OCI-LY1 (cell line): ENCODE measurements around the gene TP53AIP1.

Source experiments
- H2AFZ ChIP-seq: fragments of 200-600 bp; sonication (generic), shearing (Covaris generic); 2 replicates; pipeline ENCODE4 v1.6.0; 2014; ENCODE audit warnings: antibody characterized with exemption, mild to moderate bottlenecking, low read length
- H3F3A ChIP-seq: fragments of 200-600 bp; sonication (generic), shearing (Covaris generic); 2 replicates; pipeline ENCODE4 v1.6.0; 2014; ENCODE audit warnings: mild to moderate bottlenecking, antibody characterized with exemption, low read length, moderate library complexity; ENCODE audit not compliant: insufficient read depth
- H3K27ac ChIP-seq: fragments of 200-600 bp; sonication (generic); 2 replicates; pipeline ENCODE4 v1.5.1; 2014; ENCODE audit warnings: low read length, mixed run types, mild to moderate bottlenecking, low read depth; ENCODE audit not compliant: poor library complexity, severe bottlenecking
- H3K27me3 ChIP-seq: fragments of 200-600 bp; sonication (generic); 2 replicates; pipeline ENCODE4 v1.6.0; 2014; ENCODE audit warnings: antibody characterized with exemption, mild to moderate bottlenecking, low read length, moderate library complexity; ENCODE audit not compliant: insufficient read depth
- H3K36me3 ChIP-seq: fragments of 200-600 bp; sonication (generic); 2 replicates; pipeline ENCODE4 v1.6.1; 2014; ENCODE audit warnings: mild to moderate bottlenecking, antibody characterized with exemption, low read length, moderate library complexity, mixed read lengths; ENCODE audit not compliant: insufficient read depth
- H3K4me1 ChIP-seq: fragments of 200-600 bp; sonication (generic); 2 replicates; pipeline ENCODE4 v1.5.1; 2014; ENCODE audit warnings: mild to moderate bottlenecking, low read length, moderate library complexity; ENCODE audit not compliant: insufficient read depth, severe bottlenecking
- H3K4me2 ChIP-seq: fragments of 200-600 bp; sonication (generic), shearing (Covaris generic); 2 replicates; pipeline ENCODE4 v1.6.1; 2014; ENCODE audit warnings: low read length
- H3K4me3 ChIP-seq: fragments of 200-600 bp; sonication (generic); 2 replicates; pipeline ENCODE4 v1.5.1; 2014; ENCODE audit warnings: low read length, low read depth, mild to moderate bottlenecking, mixed read lengths; ENCODE audit not compliant: poor library complexity, severe bottlenecking
- H3K79me2 ChIP-seq: fragments of 200-600 bp; shearing (Covaris generic); 2 replicates; pipeline ENCODE4 v1.6.1; 2016; ENCODE audit warnings: mixed run types, low read length, mixed read lengths; ENCODE audit not compliant: insufficient read depth
- H3K9ac ChIP-seq: fragments of 200-600 bp; sonication (generic), shearing (Covaris generic); 2 replicates; pipeline ENCODE4 v1.6.1; 2014; ENCODE audit warnings: mild to moderate bottlenecking, low read length, mixed read lengths
- H3K9me2 ChIP-seq: fragments of 200-600 bp; sonication (generic), shearing (Covaris generic); 2 replicates; pipeline ENCODE4 v1.6.1; 2014; ENCODE audit warnings: low read depth, mild to moderate bottlenecking, low read length, mixed read lengths
- H3K9me3 ChIP-seq: fragments of 200-600 bp; shearing (Covaris generic); 2 replicates; pipeline ENCODE4 v1.6.1; 2014; ENCODE audit warnings: low read length, mixed read lengths
- H4K20me1 ChIP-seq: fragments of 200-600 bp; sonication (generic), shearing (Covaris generic); 2 replicates; pipeline ENCODE4 v1.6.0; 2016; ENCODE audit warnings: mild to moderate bottlenecking, low read length; ENCODE audit not compliant: insufficient read depth
- EZH2 ChIP-seq: fragments of 200-600 bp; sonication (generic), shearing (Covaris generic); IDR thresholded peaks from 2 replicates; pipeline ENCODE4 v1.8.0; 2017; ENCODE audit warnings: borderline replicate concordance, mixed run types, mild to moderate bottlenecking, antibody characterized with exemption, low read length, moderate library complexity, mixed read lengths
- TF ChIP-seq, protein P1 (sequence below): fragments of 200-600 bp; sonication (generic), shearing (Covaris generic); IDR thresholded peaks from 2 replicates; pipeline ENCODE4 v1.5.1; 2017; ENCODE audit warnings: mild to moderate bottlenecking, antibody characterized with exemption, low read length, moderate library complexity, mixed read lengths

The TP53AIP1 gene

DNA sequence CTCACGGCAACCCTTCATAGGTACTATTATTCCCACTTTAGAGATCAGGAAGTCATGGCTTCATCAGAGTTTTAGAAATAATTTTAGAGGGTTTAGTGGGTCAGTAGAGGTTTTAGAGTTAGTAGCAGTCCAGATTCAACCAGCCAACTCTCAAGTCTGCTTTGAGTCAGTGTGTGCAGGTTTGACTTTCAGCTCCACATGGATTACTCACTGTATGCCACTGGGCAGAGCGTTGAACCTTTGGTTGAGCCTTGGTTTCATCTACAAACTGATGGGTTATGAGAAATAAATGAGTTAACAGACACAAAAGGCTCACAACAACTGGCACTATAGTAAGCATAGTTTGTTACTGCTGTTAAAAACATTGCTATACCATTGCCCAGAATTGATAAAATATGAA, 19.0 kb upstream of the TP53AIP1 start:
- H3K27ac ChIP-seq = no peak overlapping the region
- H3K9me2 ChIP-seq = no peaks in the 10 kb centered on the region
- H3K27me3 ChIP-seq = no peaks in the 10 kb centered on the region
- H3K79me2 ChIP-seq = no peaks in the 10 kb centered on the region
- no peaks in the 10 kb centered on the region for H3K4me1 ChIP-seq
- no peak overlapping the region for H2AFZ ChIP-seq
- TF ChIP-seq, protein P1, sequence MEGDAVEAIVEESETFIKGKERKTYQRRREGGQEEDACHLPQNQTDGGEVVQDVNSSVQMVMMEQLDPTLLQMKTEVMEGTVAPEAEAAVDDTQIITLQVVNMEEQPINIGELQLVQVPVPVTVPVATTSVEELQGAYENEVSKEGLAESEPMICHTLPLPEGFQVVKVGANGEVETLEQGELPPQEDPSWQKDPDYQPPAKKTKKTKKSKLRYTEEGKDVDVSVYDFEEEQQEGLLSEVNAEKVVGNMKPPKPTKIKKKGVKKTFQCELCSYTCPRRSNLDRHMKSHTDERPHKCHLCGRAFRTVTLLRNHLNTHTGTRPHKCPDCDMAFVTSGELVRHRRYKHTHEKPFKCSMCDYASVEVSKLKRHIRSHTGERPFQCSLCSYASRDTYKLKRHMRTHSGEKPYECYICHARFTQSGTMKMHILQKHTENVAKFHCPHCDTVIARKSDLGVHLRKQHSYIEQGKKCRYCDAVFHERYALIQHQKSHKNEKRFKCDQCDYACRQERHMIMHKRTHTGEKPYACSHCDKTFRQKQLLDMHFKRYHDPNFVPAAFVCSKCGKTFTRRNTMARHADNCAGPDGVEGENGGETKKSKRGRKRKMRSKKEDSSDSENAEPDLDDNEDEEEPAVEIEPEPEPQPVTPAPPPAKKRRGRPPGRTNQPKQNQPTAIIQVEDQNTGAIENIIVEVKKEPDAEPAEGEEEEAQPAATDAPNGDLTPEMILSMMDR = no peak
- no peak for TF ChIP-seq EZH2
- H3K4me2 ChIP-seq = no peak overlapping the region
- H3F3A ChIP-seq = no peaks in the 10 kb centered on the region
- no peaks in the 10 kb centered on the region for H3K36me3 ChIP-seq
- no peaks in the 10 kb centered on the region for H3K9me3 ChIP-seq
- no peak overlapping the region for H3K4me3 ChIP-seq
- H3K9ac ChIP-seq = no peak overlapping the region
- H4K20me1 ChIP-seq = no peaks in the 10 kb centered on the region

DNA sequence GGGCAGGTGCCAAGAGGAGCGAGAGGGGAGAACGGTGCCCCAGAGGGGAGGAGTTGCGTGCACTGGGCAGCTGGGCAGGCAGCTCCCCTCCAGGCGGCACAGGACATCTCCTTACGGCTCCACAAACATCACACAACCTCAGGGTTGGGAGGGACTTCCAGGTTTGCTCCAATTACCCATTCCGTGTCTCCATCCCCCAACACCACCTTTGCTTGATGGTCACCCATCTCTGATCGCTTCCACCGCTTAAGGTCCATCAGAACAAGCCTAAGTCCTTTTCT, 14.5 kb upstream of the TP53AIP1 start:
- Histone ChIP-seq H3K27ac (no peak overlapping the region), H3K4me3 (no peak overlapping the region), H3K4me2 (no peak overlapping the region), H3F3A (no peaks in the 10 kb centered on the region), H3K36me3 (no peaks in the 10 kb centered on the region), H3K27me3 (no peaks in the 10 kb centered on the region), H3K79me2 (no peaks in the 10 kb centered on the region), H3K9ac (no peak overlapping the region), H2AFZ (no peak overlapping the region), H4K20me1 (no peaks in the 10 kb centered on the region), H3K9me3 (no peaks in the 10 kb centered on the region), H3K9me2 (no peaks in the 10 kb centered on the region), H3K4me1 (no peaks in the 10 kb centered on the region)
- TF ChIP-seq, protein P1 = no peak
- no peak for TF ChIP-seq EZH2

DNA sequence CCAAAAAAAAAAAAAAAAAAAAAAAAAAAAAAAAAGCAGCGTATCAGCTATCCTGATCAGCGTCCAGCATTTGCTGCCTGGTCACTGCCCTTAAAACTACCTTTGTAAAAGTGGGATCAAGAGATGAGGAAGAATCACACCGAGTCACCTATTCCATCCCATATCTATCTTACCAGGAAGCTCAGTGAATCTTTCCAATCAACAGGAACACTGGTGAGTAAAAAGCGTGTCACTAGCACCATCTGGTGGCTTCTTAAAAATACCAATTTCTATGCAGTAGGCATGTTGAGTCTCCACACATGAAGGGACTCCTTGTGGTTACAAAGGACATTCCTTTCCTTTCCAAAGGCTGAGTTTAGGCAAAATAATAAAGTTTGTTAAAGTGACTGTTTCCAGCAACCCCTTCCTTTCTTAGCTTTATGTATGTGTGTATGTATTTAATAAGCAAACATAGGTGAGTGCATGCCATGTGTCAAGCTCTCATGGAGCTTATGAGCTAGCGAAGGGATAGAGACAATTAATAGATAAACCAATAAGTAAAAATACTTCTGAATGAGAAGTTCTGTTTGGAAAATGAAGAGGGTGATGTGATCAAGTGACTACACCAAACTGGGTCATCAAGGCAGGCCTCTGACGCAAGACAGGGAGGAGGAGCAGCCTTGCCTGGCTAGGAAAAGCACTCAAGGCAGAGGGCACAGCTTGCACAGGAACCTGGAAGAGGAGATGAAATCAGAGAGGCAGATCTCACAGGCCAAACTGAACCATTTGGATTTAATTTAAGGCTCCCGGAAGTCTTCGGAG, 13.9 kb upstream of the TP53AIP1 start:
- H3K9ac ChIP-seq = no peak overlapping the region
- no peak overlapping the region for H3K27ac ChIP-seq
- no peak overlapping the region for H2AFZ ChIP-seq
- no peaks in the 10 kb centered on the region for H3K27me3 ChIP-seq
- H3K9me2 ChIP-seq = no peaks in the 10 kb centered on the region
- no peaks in the 10 kb centered on the region for H3K79me2 ChIP-seq
- H4K20me1 ChIP-seq = no peaks in the 10 kb centered on the region
- no peak overlapping the region for H3K4me2 ChIP-seq
- no peak overlapping the region for H3K4me3 ChIP-seq
- TF ChIP-seq EZH2 = no peak
- TF ChIP-seq, protein P1 = peak; percentile 76
- no peaks in the 10 kb centered on the region for H3K4me1 ChIP-seq
- H3F3A ChIP-seq = no peaks in the 10 kb centered on the region
- no peaks in the 10 kb centered on the region for H3K36me3 ChIP-seq
- no peaks in the 10 kb centered on the region for H3K9me3 ChIP-seq
